Putamen (tissue), 1 donor: Measurements from ENCODE around the gene GPR3.
"Not testable (repeated sequence)": the region's sequence is repeated elsewhere in the genome, so short reads cannot be mapped to it uniquely, and the experiment has no call there.

Source experiments
- DNase-seq: peaks from one replicate; pipeline ENCODE4 v3.0.0-alpha.2; 2016; ENCODE audit warnings: low spot score

The GPR3 gene

DNA sequence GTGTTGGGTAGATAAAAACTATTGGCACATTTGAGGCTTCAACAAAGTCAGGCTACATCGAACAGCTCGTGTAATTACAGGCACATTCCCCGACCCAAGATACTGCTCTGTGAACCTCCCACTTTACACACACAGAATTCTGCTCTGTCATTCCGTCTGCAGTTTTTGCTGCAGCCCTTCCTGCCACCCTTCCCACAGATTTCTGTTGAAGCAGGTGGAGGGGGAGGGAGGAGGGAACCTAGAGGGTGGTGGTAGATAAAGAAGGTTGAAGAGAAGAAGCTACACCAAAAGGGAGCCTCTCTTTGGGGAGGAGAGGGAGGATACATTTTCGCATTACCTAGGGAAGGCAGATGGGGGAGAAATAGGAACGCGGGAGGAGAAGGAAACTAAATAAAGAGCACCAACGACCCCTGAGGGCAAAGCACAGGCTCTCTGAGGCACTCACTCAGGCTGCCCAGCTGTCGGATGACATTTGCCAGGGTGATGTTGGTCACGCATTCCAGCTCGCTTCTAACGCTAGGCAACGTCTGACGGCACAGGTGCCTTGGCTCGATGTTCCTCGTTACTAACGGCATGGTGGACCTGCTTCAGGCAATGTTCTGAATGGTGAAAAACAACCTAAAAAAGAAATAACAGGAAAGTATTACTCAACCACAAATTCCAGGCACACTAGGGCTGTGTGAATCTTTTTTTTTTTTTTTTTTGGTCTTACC lies 36.0 kb downstream of the GPR3 start:
- peak; percentile 78 for DNase-seq

- no peak for DNase-seq
Measured at GRCh38 chr1:27429029-27429425, 36.6 kb downstream of the GPR3 start.

- DNase-seq = peak; percentile 65
Measured at GRCh38 chr1:27430903-27431600, 38.6 kb downstream of the GPR3 start.

- DNase-seq = no peak
Measured at GRCh38 chr1:27431601-27431940, 39.1 kb downstream of the GPR3 start.

DNA sequence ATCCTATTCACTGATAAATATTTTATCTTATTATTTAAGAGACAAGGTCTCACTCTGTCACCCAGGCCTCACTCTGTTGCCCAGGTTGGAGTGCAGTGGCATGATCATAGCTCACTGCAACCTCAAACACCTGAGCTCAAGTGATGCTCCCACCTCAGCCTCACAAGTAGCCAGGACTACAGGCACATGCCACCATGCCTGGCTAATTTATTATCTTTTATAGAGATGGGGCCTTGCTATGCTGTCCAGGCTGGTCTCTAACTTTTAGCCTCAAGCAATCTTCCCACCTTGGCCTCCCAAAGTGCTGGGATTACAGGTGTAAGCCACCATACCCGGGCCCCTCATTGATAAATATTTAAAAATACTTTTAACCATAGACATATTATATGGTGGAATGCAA lies 40.3 kb downstream of the GPR3 start:
- not testable (repeated sequence) for DNase-seq

DNA sequence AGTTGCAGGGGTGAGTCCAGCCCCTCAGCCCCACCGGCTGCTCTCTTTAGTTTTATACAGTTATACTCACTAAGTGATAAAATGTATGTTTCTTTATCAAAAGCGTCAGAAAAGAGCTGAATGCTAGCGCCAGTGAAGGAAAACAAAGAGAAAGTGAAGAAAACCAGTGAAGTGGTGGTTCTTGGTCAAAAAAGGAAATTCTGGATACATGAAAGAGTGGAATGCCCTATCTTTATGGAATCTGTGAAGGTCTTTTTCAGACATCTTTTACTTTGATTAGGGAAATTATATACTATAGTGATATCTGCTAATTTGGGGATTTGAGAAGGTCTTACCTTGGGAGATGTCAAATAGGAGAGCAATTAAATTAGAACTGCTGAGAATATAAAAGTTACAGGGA lies 41.3 kb downstream of the GPR3 start:
- DNase-seq = no peak

- DNase-seq = no peak
Measured at GRCh38 chr1:27435566-27436203, 43.3 kb downstream of the GPR3 start.

DNA sequence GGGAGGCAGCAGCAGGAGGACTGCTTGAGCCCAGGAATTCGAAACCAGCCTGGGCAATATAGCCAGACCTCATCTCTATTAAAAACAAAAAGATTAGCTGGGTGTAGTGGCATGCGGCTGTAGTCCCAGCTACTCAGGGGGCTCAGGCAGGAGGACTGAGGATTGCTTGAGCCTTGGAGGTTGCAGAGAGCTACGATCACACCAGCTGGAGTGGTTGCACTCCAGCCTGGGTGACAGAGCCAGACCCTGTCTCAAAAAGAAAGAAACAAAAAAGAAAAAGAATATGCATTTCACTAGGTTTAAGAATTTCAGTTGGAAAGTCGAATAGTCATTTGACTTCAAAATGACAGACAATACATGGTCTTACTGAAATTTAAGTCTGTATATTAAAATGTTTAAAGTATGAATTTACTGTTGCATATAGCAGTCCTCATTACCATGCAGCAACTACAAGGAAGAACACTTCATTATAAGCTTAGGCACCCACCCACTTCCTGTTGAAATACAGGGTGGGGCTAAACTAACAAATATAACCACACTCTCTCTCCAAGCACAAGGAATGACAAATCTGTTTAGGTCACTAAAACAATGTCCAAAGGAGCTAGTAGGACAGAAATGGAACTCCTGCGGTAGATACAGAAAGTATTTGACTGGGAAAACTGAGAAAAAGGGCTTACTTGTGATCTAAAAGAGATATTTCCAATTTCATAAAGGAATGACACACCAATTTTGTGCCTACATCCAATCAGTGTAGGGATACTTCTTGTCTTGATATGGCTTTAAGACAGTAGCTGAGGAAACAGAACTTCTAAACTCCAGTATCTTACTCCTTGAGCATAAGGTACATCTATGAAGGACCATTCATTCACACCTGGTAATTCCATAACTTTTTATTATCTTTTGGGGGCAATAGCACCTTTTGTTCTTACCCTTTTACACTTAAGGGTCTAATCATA lies 44.1 kb downstream of the GPR3 start:
- DNase-seq = no peak

- DNase-seq = no peak
Measured at GRCh38 chr1:27438621-27439061, 46.2 kb downstream of the GPR3 start.

DNA sequence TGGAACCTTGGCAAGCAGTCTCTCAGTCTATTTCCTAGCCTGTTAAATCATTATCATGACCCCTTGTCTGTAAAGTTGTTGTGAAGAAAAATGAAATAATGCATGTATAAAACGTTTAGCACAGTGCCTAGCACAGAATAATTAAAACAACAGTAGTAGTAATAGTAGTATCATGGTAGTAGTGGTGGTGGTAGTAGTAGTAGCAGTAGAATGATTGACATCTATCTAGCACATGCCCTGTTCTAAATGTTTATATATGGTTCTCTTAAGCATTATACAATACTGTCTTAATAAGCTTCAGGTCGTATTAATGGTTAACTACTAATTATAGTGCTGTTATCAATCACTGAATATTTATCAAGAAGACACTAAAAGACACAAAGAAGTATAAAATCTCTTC lies 46.7 kb downstream of the GPR3 start:
- no peak for DNase-seq

DNA sequence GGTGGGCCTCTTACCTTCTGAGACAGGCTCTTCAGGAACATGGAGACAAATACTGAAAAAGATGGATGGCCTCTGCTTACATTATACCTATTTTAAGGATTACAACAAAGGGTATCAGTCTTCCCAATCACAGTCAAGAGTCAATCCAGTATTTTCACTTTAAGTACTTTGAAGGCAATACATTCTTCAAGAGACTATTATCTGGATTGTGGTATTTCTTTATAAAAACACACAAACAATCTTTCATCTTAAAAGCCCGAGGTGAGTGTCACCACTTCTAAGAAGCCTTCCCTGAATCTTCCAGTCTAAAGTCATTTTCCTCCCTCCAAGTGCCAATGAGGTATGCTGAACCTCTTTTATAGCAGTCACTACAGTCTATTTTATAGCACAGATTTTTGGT lies 52.2 kb downstream of the GPR3 start:
- no peak for DNase-seq
